AG20443 (cell line): ENCODE results near the gene MUC22.
"Not testable (repeated sequence)": the region's sequence is repeated elsewhere in the genome, so short reads cannot be mapped to it uniquely, and the experiment has no call there.

ENCODE experiments used
- DNase-seq: peaks from one replicate; pipeline ENCODE4 v3.0.0; 2012; ENCODE audit warnings: low spot score, mixed read lengths

MUC22 gene

GRCh38 chr6:31010393-31011060 is at the start of gene MUC22:
Gene MUC22 (plus strand): TSS chr6:31010474. CDS start chr6:31010707, 233 bp downstream.
- peak; percentile 53 for DNase-seq

DNA sequence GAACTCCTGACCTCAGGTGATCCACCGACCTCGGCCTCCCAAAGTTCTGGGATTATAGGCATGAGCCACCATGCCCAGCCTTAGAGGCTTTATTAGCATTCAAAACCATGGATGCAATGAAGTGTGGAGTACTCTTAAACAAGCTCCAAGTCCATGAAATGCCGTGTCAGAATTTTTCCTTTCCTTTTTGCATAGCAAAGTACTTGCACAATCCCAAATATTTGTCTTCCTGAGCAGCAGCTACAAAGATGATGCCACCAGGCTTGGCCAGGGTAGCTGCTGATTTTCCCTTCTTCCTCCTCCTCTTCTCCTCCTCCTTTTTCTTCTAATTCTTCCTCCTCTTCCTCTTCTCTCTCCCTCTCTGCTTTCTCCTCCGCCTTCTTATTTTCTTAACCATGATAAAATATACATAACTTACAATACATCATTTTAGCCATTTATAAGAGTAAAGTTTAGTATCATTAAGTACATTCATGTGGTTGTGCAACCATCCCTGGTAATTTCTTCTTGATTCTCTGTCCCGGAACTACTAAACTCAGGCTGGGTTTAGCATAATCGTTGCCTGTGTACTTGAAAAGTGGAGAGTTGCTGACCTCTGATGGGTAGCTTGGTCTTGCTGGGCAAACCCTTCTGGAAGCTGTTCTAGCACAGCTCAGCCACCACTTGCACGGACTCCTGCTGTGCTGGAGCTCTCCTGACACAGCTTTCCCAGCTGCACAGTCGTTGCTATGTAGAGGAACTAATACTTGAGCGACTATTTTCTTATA is 49.2 kb upstream of the MUC22 start:
- DNase-seq = peak; percentile 64

DNA sequence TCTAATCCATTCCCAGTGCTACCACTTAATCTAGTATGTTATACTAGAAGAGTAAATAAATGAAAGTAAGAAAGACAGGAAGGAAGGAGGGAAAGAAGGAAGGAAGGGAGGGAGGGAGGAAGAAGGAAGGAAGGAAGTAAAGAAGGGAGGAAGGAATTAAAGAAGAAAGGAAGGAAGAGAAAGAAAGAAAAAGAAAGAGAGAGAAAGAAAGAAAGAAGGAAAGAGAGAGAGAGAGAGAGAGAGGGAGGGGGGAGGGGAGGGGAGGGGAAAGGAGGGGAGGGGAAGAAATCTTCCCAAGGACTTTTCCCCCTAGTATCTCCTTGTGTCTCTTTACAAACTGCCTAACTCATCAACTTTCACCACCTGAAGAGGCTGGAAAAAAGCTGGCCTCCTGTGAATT is 47.6 kb upstream of the MUC22 start:
- no peak for DNase-seq

GRCh38 chr6:30963641-30964040 is 46.6 kb upstream of the MUC22 start:
- no peak for DNase-seq

- no peak for DNase-seq
Observed at GRCh38 chr6:30964075-30964474, 46.2 kb upstream of the MUC22 start.

GRCh38 chr6:30965140-30965601 is 45.1 kb upstream of the MUC22 start:
- DNase-seq = no peak

DNA sequence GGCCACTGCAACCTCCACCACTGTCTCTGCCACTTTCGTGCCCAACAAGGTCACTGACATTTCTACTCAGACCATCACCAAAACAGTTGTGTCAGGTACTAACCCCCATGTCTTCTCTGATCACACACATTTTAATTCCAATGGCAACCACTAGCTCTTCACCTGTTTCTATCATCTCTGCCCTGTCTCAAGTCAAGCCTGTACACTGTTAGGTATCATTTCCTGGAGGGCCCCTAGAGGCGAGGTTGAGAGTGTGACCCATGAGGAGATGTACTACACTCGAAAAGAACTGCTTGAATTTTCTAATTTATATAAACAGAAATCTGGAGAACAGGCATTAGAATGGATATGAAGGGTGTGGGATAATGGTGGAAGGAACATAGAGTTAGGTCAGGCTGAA is 44.1 kb upstream of the MUC22 start:
- no peak for DNase-seq

GRCh38 chr6:30969171-30969570 is 41.1 kb upstream of the MUC22 start:
- DNase-seq = not testable (repeated sequence)

- no peak for DNase-seq
Observed at GRCh38 chr6:30970946-30971345, 39.3 kb upstream of the MUC22 start.

GRCh38 chr6:30972816-30973215 is 37.5 kb upstream of the MUC22 start:
- DNase-seq = no peak

DNA sequence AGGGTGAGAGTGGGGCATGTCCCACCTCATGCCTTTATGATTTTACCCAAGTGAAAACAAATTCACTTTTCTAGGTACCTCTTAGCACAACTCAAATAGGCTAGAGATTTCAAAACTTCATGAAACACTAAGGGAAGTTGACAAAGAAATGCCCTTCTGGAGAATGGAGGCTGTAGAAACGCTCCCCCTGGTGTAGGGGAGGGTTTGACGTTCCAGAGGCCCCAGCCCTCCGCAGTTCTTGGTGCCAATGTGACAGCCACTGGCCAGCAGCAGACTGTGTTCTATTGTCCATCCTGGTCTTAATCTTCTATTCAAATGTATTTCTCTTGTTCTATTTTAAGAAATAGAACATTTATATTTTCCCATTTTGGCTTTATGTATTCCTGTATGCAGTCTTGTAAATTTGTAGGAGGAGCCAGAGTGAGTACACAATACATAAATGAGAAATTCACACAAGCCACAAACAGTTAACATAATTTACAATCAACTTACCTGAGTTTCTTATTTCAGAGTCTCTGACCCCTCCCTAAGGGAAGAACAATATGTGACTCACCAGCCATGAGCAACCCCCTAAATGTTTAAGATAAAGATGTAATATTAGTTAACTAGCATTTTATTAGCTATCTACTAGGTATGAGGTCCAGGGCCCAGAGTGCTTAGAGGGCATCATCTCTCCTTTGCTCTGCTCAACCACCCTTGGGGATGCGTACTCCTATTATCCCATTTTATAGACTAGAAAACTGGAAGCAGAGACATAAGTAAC is 35.6 kb upstream of the MUC22 start:
- DNase-seq = no peak

- no peak for DNase-seq
Observed at GRCh38 chr6:30979141-30979540, 31.1 kb upstream of the MUC22 start.

DNA sequence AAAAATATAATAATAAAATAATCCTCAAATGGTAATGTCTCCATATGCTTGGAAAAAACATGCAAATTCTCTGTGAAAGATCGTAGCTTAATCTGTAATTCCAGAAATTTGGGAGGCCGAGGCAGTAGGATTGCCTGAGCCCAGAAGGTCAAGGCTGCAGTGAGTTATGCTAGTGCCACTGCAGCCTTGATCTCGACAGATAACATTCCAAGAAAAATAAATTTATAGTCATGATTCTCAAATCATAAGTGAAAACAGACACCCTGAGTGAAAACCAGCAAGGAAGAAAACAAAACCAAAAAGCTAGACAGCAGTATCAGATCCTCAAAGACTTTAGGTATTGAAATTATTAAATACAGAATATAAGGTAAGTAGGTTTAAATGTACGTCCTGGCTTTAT is 30.6 kb upstream of the MUC22 start:
- no peak for DNase-seq

DNA sequence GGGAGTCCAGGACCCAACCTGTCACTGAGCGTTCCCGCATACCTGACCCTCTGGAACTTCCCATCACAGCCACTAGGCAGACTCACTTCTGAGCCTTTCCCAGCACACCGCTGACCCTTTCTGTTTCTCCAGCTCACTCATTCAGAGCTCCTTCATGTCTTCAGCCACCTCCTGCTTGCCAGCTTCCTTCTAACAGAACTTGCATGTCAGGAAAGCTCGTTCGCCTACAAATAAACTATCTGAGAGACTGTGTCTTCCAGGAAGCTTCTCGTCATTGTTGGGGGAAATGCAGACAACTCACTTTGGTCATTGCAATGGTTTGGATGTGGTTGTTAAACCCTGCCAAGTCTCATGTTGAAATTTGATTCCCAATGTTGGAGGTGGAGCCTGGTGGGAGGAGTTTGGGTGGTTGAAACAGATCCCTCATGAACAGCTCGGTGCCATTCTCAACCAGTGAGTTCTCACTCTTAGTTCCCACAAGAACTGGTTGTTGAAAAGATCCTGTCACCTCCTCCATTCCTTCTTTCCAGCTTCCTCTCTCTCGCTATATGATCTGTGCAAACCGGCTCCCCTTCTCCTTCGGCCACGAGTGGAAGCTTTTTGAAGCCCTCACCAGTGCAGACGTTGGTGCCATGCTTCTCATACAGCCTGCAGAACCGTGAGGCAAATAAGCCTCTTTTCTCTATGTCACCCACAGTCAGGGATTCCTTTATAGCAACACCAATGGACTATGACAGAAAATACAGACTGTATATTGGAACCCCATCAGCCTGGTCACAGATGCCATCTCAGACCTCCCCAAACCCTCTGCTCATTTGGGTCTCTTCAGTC is 28.1 kb upstream of the MUC22 start:
- DNase-seq = peak; percentile 71

DNA sequence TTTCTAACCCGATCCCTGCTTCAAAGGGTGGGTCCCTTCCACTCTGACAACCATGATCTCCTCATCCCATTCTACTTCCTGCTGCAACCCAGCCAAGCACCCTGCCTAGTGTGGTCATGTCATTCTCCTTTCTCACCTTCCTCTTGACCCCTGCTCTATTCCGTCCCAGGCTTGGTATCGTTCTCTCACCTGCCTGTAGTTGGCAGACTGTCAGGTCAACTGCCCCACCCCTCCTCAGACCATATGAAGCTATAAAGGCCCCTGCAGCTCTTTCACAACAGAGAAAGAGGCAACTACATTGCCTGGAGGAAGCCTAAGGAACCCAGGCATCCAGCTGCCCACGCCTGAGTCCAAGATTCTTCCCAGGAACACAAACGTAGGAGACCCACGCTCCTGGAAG is 26.8 kb upstream of the MUC22 start, which contains the start of gene MUC21:
Gene MUC21, plus strand, starts transcription at position 280 of the 400 bp plus-strand sequence. CDS start 241 bp downstream, outside the sequence.
- DNase-seq = no peak

GRCh38 chr6:30985490-30985889 is 24.8 kb upstream of the MUC22 start:
- DNase-seq = no peak

DNA sequence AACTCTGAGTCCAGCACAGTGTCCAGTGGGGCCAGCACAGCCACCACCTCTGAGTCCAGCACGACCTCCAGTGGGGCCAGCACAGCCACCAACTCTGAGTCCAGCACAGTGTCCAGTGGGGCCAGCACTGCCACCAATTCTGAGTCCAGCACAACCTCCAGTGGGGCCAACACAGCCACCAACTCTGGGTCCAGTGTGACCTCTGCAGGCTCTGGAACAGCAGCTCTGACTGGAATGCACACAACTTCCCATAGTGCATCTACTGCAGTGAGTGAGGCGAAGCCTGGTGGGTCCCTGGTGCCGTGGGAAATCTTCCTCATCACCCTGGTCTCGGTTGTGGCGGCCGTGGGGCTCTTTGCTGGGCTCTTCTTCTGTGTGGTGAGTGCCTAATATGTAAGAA is 23.0 kb upstream of the MUC22 start:
- no peak for DNase-seq

DNA sequence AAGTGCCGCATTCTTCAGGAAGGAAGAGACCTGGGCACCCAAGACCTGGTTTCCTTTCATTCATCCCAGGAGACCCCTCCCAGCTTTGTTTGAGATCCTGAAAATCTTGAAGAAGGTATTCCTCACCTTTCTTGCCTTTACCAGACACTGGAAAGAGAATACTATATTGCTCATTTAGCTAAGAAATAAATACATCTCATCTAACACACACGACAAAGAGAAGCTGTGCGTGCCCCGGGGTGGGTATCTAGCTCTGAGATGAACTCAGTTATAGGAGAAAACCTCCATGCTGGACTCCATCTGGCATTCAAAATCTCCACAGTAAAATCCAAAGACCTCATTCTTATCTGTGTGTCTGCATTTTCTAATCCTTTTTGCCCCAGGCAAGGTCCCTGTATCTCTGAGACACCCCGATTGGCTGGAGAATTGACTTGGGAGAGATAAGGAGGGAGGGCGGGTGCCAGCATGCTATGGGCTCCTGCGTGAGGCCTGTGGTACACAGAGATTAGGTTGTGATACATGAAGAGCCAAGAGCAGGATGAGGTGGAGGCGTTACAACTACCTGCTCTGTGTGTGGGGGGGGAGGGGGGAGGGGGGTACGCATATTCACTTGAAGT is 22.0 kb upstream of the MUC22 start:
- DNase-seq = no peak

GRCh38 chr6:30990422-30991086 is 19.7 kb upstream of the MUC22 start:
- no peak for DNase-seq

GRCh38 chr6:30991891-30992290 is 18.4 kb upstream of the MUC22 start:
- DNase-seq = no peak

DNA sequence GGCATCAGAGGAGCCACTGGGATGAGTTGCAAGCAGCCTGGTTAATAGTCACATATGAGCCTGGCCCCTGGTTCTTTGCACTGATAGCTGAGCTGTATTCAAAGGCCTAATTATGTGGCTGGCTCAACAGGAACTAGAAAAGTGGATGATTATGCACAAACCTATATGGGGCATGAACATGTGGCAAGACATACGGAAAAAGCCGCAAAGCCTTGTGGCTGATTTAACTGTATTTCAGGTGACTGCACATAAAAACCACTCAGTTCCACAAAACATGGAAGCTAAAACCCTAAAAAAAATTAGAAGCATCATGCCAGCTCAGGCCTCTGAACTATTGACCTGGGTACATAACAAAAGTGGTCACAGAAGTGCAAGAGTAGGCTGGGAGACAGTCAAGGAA is 13.0 kb upstream of the MUC22 start:
- no peak for DNase-seq
